Measurements from ENCODE around the gene PRKN. TPM values are rescaled to one million over a fixed set of nuclear protein-coding genes. Genes with fewer than 3 reads are reported as not detected.

Gene PRKN
- total RNA-seq, 1 experiment from 2014 or later: 2.0 TPM

- Mint-ChIP-seq H3K36me3 (ENCODE audit: insufficient read depth in 1 of 3, low read depth in 3 of 3) (no peaks in the 10 kb centered on the region), H3K9me3 (no peaks in the 10 kb centered on the region), H3K4me3 (no peak overlapping the region), H3K27ac (no peak overlapping the region), H3K27me3 (ENCODE audit: low read depth) (no peaks in the 10 kb centered on the region), H3K4me1 (peaks cover 3% of the 10 kb centered on the region in 2 experiments; a peak in 2 of 4 replicates)
- no peaks in the 10 kb centered on the region for H3K27me3 ChIP-seq (ENCODE audit: insufficient read depth, low read length)
- no peak overlapping the region for H4K8ac ChIP-seq (replicated peaks; ENCODE audit: insufficient read length, low read depth, low read length)
- H4K91ac ChIP-seq (ENCODE audit: insufficient read length, low read depth, low read length): no peak overlapping the region
- H2BK15ac ChIP-seq (ENCODE audit: low read depth, low read length): no peak overlapping the region
- TF ChIP-seq CTCF (conservative IDR thresholded peaks at IDR 0.05): no peak
- H3K56ac ChIP-seq (ENCODE audit: insufficient read length, low read depth, low read length): no peak overlapping the region
- H3K4ac ChIP-seq (ENCODE audit: low read depth, low read length): no peak overlapping the region
- H3T11ph ChIP-seq (ENCODE audit: low read length): no peak overlapping the region
- no peak overlapping the region for H3K9ac ChIP-seq (ENCODE audit: extremely low read depth, insufficient read length, low read length)
- H3K4me1 ChIP-seq (ENCODE audit: insufficient read depth, low read length): no peaks in the 10 kb centered on the region
- H3K23me2 ChIP-seq (ENCODE audit: insufficient read length, low read depth, low read length, poor library complexity, severe bottlenecking): no peaks in the 10 kb centered on the region
- no peak for DNase-seq
- H3K23ac ChIP-seq (ENCODE audit: insufficient read length, low read depth, low read length): no peak overlapping the region
- no peak overlapping the region for H2AFZ ChIP-seq (ENCODE audit: low read length)
- no peak overlapping the region for H2AK5ac ChIP-seq (ENCODE audit: insufficient read length, low read length)
- H3K14ac ChIP-seq (ENCODE audit: insufficient read depth, low read length): no peak overlapping the region
- H2BK120ac ChIP-seq (ENCODE audit: low read depth, low read length, poor library complexity, severe bottlenecking): no peak overlapping the region
- H3K27ac ChIP-seq (ENCODE audit: insufficient read length, low read depth, low read length): no peak overlapping the region
- no peak overlapping the region for H3K4me2 ChIP-seq (ENCODE audit: insufficient read depth, insufficient read length, low read length)
- H2BK12ac ChIP-seq (ENCODE audit: insufficient read length, low read depth, low read length): no peak overlapping the region
- H3K79me2 ChIP-seq (ENCODE audit: insufficient read depth, low read length): no peaks in the 10 kb centered on the region
- no peak overlapping the region for H2BK20ac ChIP-seq (ENCODE audit: low read depth, low read length, poor library complexity, severe bottlenecking)
- H3K9me3 ChIP-seq (ENCODE audit: control insufficient read depth, low read depth, low read length): no peaks in the 10 kb centered on the region
- H2BK5ac ChIP-seq (ENCODE audit: insufficient read length, low read length): no peak overlapping the region
- no peak overlapping the region for H4K5ac ChIP-seq (ENCODE audit: insufficient read length, low read depth, low read length)
- no peaks in the 10 kb centered on the region for H3K79me1 ChIP-seq (ENCODE audit: insufficient read depth, low read depth, low read length, poor library complexity, severe bottlenecking)
- H3K18ac ChIP-seq (ENCODE audit: insufficient read length, low read depth, low read length): no peak overlapping the region
- no peaks in the 10 kb centered on the region for H4K20me1 ChIP-seq (ENCODE audit: control insufficient read depth, insufficient read depth, insufficient read length)
- WGBS (ENCODE audit: extremely low coverage, insufficient read length, low lambda C conversion rate): no CpG with 5 or more reads among the region's 8 CpGs
Observed at GRCh38 chr6:161876231-161876630, 851.3 kb downstream of the PRKN start.
